ENCODE measurements around the gene TAF9B.
"Not testable (repeated sequence)": the region's sequence is repeated elsewhere in the genome, so short reads cannot be mapped to it uniquely, and the experiment has no call there.

Gene TAF9B

GRCh38 chrX:78139160-78140123 lies at the start of gene TAF9B:
TSS of gene TAF9B (minus strand) at chrX:78139650. CDS start at chrX:78139611, 39 bp downstream.
- no peak for TF ChIP-seq CTCF (IDR thresholded peaks at IDR 0.05; ENCODE audit: control insufficient read depth, insufficient read depth, low read depth, low read length, missing control alignments)
- H3K4me3 ChIP-seq (ENCODE audit: control insufficient read depth, low read depth, low read length): peak within 1 kb of the TSS; percentile 57
- DNase-seq (ENCODE audit: low read depth): peak; percentile 33

GRCh38 chrX:78182881-78183280 lies 43.4 kb upstream of the TAF9B start:
- no peak for DNase-seq (ENCODE audit: low read depth)
- TF ChIP-seq CTCF (IDR thresholded peaks at IDR 0.05; ENCODE audit: control insufficient read depth, insufficient read depth, low read depth, low read length, missing control alignments): no peak
- no peak overlapping the region for H3K4me3 ChIP-seq (ENCODE audit: control insufficient read depth, low read depth, low read length)

DNA sequence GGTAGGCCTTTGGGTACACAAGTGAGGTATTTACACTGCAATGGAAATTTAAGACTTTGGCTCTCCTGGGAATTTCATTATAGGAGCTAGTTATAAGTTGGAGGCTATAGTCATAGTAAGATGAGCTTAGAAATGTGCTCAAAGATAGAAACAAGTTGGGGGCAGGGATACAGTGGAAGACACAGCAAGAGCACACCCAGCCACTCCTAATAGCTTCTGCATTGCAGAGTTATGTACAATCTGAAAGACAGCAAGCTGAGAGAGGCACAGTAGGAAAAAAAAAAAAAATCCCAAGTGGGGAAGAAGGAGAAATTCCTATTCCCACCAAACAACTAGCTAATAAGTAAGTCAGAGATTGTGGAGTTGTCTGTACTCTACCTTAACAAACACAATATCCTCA lies 41.9 kb upstream of the TAF9B start:
- H3K4me3 ChIP-seq (ENCODE audit: control insufficient read depth, low read depth, low read length): no peak overlapping the region
- no peak for DNase-seq (ENCODE audit: low read depth)
- TF ChIP-seq CTCF (IDR thresholded peaks at IDR 0.05; ENCODE audit: control insufficient read depth, insufficient read depth, low read depth, low read length, missing control alignments): no peak

- TF ChIP-seq CTCF (IDR thresholded peaks at IDR 0.05; ENCODE audit: control insufficient read depth, insufficient read depth, low read depth, low read length, missing control alignments): no peak
- H3K4me3 ChIP-seq (ENCODE audit: control insufficient read depth, low read depth, low read length): no peak overlapping the region
- no peak for DNase-seq (ENCODE audit: low read depth)
These were observed 28.6 kb upstream of the TAF9B start for GRCh38 chrX:78168065-78168464.

- no peak overlapping the region for H3K4me3 ChIP-seq (ENCODE audit: control insufficient read depth, low read depth, low read length)
- no peak for DNase-seq (ENCODE audit: low read depth)
- no peak for TF ChIP-seq CTCF (IDR thresholded peaks at IDR 0.05; ENCODE audit: control insufficient read depth, insufficient read depth, low read depth, low read length, missing control alignments)
These were observed 26.0 kb upstream of the TAF9B start for GRCh38 chrX:78165425-78165824.

DNA sequence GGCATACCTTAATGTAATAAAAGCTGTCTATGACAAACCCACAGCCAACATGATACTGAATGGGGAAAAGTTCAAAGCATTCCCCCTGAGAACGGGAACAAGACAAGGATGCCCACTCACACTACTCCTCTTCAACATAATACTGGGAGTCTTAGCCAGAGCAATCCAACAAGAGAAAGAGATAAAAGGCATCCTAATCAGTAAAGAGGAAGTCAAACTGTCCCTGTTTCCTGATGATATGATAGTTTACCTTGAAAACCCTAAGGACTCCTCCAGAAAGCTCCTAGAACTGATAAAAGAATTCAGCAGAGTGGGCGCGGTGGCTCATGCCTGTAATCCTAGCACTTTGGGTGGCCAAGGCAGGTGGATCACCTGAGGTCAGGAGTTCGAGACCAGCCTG lies 23.7 kb upstream of the TAF9B start:
- H3K4me3 ChIP-seq (ENCODE audit: control insufficient read depth, low read depth, low read length); DNase-seq (ENCODE audit: low read depth): not testable (repeated sequence)

GRCh38 chrX:78160711-78161110 lies 21.3 kb upstream of the TAF9B start:
- H3K4me3 ChIP-seq (ENCODE audit: control insufficient read depth, low read depth, low read length); DNase-seq (ENCODE audit: low read depth): not testable (repeated sequence)

DNA sequence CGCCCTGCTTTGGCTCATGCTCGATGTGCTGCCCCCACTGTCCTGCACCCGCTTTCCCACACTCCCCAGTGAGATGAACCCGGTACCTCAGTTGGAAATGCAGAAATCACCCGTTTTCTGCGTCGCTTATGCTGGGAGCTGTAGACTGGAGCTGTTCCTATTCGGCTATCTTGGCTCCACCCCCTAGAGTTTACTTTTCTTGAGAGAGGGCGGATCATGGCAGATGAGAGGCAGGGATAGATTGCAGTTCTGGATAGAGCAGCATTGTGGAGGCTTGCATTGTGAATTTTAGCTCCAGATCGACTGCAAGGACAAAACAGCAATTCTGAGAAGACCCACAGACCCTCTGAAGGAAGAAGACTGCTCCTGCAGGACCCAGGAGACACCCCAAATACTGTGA lies 18.4 kb upstream of the TAF9B start:
- not testable (repeated sequence) for DNase-seq (ENCODE audit: low read depth); H3K4me3 ChIP-seq (ENCODE audit: control insufficient read depth, low read depth, low read length)

GRCh38 chrX:78157373-78157772 lies 17.9 kb upstream of the TAF9B start:
- H3K4me3 ChIP-seq (ENCODE audit: control insufficient read depth, low read depth, low read length); DNase-seq (ENCODE audit: low read depth): not testable (repeated sequence)

DNA sequence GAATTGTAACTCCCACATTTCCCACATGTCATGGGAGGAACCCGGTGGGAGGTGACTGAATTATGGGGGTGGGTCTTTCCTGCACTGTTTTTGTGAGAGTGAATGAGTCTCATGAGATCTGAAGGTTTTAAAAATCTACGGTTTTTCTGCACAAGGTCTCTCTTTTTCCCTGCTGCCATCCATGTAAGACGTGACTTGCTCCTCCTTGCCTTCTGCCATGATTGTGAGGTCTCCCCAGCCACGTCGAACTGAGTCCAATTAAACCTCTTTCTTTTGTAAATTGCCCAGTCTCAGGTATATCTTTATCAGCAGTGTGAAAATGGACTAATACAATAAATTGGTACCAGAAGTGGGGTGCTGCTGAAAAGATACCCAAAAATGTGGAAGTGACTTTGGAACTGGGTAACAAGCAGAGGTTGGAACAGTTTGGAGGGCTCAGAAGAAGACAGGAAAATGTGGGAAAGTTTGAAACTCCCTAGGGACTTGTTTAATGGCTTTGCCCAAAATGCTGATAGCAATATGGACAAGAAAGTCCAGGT lies 7.6 kb upstream of the TAF9B start:
- H3K4me3 ChIP-seq (ENCODE audit: control insufficient read depth, low read depth, low read length); DNase-seq (ENCODE audit: low read depth): not testable (repeated sequence)

Data from AG09309 (cell line).